ENCODE data around the gene ST8SIA2.

DNA sequence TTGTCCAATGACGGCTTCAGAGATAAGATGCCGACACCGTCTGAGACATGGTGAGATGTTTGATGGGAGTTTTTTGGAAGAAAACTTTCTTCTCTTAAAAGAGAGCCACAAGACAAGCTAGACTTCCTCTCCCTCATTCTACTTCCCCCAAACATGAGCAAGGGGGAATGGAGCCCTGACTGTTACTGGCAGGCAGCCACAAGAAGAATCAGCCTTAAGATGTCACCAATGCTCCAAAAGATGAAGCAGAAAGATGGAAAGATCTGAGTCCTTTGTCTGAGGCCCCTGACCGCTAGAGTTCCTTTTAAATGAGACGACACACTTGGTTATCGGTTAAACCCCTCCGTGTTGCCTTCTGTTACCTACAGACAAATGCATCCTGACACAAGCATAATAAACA, 108.7 kb downstream of the ST8SIA2 start:
- TF ChIP-seq, protein P1, sequence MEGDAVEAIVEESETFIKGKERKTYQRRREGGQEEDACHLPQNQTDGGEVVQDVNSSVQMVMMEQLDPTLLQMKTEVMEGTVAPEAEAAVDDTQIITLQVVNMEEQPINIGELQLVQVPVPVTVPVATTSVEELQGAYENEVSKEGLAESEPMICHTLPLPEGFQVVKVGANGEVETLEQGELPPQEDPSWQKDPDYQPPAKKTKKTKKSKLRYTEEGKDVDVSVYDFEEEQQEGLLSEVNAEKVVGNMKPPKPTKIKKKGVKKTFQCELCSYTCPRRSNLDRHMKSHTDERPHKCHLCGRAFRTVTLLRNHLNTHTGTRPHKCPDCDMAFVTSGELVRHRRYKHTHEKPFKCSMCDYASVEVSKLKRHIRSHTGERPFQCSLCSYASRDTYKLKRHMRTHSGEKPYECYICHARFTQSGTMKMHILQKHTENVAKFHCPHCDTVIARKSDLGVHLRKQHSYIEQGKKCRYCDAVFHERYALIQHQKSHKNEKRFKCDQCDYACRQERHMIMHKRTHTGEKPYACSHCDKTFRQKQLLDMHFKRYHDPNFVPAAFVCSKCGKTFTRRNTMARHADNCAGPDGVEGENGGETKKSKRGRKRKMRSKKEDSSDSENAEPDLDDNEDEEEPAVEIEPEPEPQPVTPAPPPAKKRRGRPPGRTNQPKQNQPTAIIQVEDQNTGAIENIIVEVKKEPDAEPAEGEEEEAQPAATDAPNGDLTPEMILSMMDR (IDR thresholded peaks at IDR 0.05): no peak
- TF ChIP-seq SIN3A (IDR thresholded peaks at IDR 0.05; ENCODE audit: borderline replicate concordance, insufficient read depth, low read depth, low read length): no peak
